HEK293 (cell line): ENCODE results near the gene TEX13C.

ENCODE experiments used
- CTCF ChIP-seq: fragments of 450-650 bp; formaldehyde crosslinking; IDR thresholded peaks from 2 replicates; pipeline ENCODE4 v1.5.1; 2016; ENCODE audit warnings: missing biosample characterization, missing genetic modification characterization
- SCRT1 ChIP-seq: fragments of 450-650 bp; formaldehyde crosslinking; IDR thresholded peaks from 2 replicates; pipeline ENCODE4 v1.5.1; 2016; ENCODE audit warnings: missing biosample characterization, missing genetic modification characterization, borderline replicate concordance
- ZNF239 ChIP-seq: fragments of 450-650 bp; formaldehyde crosslinking; IDR thresholded peaks from 2 replicates; pipeline ENCODE4 v1.5.1; 2016; ENCODE audit warnings: missing biosample characterization, missing genetic modification characterization
- ZNF423 ChIP-seq: fragments of 450-650 bp; formaldehyde crosslinking; IDR thresholded peaks from 2 replicates; pipeline ENCODE4 v1.5.1; 2016; ENCODE audit warnings: missing biosample characterization, missing genetic modification characterization

DNA sequence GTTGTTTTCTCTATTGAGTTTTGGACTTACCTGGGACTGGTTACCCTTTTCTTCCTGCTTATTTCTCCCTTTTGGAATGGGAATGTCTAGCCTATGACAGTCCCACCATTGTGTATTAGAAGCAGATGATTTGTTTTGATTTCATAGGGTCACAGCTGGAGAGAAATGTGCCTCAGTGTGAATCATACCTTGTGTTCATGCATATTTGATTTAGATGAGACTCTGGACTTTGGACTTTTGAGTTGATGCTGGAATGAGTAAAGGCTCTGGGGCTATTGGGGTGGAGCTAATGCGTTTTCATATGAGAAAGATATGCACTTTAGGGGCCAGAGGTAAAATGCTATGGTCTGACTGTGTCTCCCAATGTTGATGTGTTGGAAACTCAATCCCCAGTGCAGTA is 30.5 kb upstream of the TEX13C start:
- TF ChIP-seq SCRT1: no peak
- TF ChIP-seq ZNF423 (tag by site-specific recombination): no peak
- no peak for TF ChIP-seq CTCF (tag by site-specific recombination)
- TF ChIP-seq ZNF239 (tag by site-specific recombination): no peak
